SHP77 treated with DMSO at 0.1 percent for 48 hours (cell line): ENCODE data around the gene DHRS2.
"Not testable (repeated sequence)": the region's sequence is repeated elsewhere in the genome, so short reads cannot be mapped to it uniquely, and the experiment has no call there.

Source experiments
- DNase-seq: peaks from one replicate; lab custom pipeline; 2025; lab: John Stamatoyannopoulos, UW

The DHRS2 gene

GRCh38 chr14:23648764-23649460 lies 12.7 kb downstream of the DHRS2 start:
- DNase-seq, result no peak

DNA sequence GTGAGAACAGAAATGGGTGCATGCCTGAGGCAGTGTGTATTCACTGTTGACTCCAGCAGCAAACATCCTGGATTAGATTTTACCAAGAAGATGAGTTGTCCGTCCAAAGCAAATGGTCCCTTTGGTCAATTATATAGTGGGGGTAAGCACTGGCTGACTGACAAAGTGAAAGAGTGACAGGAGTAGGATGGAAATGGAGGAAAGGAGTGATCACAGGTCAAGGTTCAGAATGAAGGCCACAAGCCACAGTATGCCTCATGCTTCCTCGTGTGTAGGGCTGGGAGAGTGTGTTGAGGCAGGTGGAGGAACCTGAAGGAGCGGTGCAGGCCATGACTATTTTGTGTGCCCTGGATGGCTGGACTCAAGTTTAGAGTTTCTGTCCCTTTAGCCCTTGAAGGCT lies 14.3 kb downstream of the DHRS2 start:
- no peak for DNase-seq

- no peak for DNase-seq
Observed at GRCh38 chr14:23653051-23653450, 16.9 kb downstream of the DHRS2 start.

GRCh38 chr14:23654231-23654630 lies 18.1 kb downstream of the DHRS2 start:
- DNase-seq, result no peak

- no peak for DNase-seq
Observed at GRCh38 chr14:23657959-23658470, 21.9 kb downstream of the DHRS2 start.

DNA sequence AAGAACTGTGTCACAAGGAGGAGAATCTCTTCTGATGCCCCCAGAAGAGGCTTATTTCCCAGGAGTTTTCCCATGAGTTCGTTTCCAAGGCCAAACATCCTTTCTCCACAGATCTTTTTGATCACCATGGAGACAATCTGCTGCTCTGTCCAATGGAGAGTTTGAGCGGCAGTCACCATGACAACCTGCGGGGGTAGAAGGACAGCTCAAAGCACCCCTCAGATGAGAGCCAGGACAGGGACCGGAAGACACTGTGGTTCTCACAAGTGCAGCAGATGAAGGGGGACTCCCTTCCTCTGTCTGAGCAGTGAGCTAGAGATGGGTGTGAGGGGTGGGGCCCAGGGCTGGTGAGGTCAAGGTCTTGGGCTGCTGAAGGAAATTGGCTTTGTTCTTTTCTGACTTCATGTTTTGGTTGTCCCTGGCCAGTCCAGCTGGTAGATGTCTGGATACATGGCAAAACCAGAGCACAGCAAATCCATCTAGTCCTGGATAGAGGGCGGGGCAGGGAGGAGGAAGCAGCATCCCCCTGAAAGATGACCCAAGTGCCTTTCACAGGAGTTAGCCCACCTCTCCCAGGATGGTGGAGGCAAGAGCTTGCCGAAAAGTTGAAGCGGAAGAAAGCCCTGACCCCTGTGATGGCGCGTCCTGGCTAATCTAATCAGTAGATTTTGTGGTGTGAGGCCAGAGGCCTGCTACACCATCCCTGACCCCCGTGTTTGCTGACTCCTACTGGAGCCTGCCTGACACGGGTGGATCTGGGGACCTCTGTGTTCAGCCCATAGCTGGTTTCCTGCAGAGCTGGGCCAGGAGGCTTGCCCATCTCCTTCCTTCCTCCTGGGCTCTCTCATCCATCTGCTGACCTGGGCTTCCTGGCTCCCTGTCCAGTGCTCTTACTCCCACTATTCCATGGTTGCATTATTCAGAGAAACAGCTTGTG lies 24.4 kb downstream of the DHRS2 start:
- DNase-seq, result no peak

GRCh38 chr14:23661542-23661941 lies 25.4 kb downstream of the DHRS2 start:
- no peak for DNase-seq

GRCh38 chr14:23663127-23663526 lies 27.0 kb downstream of the DHRS2 start:
- no peak for DNase-seq

DNA sequence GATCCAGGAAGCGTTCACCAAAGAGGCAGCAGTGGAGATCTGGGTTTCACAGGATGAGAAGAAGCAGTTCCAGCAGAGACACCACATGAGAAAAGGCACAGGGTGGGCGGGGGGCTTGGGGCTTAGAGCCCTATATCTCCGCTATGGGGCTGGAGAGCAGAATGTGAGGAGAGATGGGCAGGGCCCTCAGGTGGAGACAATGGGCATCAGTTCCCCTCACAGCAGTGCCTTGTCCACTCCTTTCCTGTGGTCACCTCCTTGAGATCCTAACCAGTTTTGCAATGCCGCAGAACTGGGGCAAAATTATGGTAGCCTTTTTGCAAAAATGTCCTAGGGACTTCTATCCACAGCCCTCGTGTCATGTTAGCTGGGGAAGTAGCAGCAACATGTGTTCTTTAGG lies 27.5 kb downstream of the DHRS2 start:
- no peak for DNase-seq

GRCh38 chr14:23664207-23664885 lies 28.2 kb downstream of the DHRS2 start:
- DNase-seq, result no peak

DNA sequence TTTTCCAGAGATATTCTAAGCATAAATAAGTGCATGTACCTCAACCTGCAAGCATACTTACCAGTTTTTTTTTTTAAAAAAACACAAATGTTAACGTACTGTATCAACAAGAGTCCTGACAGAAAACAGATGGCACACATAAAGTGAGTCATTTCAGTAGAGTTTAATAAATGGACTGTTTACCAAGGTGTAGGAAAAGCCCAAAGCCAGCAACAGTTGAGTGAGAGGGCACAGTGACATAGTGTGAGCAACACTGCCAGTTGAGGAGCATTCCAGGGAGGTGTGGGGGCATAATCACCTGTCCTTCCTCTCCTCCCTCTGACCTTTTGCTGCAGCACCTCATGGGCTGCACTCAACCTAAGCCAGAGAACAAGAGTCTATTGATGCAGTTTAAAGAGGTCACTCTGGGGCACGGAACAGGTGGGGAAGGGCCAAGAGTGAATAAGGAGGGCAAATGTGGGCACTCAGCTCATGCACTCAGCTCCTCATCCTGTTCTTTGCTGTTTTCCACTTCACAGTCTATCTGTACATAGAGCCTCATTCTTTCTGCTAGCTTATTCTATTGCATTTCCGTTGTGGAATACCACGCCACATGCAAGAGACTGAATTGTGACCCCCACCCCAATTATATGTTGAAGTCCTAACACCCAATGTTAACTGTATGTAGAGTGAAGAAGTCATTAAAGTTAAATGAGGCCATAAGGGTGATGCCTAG lies 29.3 kb downstream of the DHRS2 start:
- DNase-seq, result no peak

DNA sequence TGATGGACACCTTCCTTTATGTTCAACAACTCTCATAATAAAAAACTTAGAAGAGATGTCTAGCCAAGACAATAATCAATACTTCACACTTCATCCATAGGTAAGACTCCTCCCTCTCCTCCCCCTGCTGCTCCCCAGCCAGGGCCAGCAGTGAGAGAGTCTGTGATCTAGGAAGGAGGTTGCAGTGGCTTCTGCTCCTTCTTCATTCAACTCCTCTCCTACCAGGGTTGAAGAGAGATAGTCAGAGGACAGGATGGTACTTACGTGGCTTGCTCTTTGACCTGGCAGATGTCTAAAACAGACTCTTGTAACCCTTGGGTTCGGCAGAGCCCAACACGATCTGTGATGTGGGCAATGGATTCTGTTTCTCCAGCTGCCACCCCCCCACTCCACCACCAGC lies 31.0 kb downstream of the DHRS2 start:
- DNase-seq, result no peak

DNA sequence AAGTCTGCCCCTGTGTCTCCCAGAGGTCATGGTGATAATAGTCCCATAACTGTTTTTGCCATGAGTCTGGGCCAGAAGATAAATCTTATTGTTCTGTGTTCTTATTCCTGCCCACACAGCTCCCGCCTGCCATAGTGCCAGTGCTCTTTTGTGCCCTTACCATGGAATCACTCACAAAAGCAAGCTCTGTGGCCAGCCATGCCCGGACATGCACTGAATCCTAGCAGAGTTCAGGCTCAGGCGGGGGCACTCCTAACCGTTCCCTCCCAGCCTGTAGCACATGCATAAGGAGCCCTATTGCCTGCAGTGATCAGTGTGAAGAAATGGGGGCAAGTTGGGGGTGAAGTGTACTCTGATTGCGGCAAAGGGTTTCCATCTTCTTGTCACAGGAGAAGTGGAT lies 33.3 kb downstream of the DHRS2 start:
- DNase-seq, result no peak

DNA sequence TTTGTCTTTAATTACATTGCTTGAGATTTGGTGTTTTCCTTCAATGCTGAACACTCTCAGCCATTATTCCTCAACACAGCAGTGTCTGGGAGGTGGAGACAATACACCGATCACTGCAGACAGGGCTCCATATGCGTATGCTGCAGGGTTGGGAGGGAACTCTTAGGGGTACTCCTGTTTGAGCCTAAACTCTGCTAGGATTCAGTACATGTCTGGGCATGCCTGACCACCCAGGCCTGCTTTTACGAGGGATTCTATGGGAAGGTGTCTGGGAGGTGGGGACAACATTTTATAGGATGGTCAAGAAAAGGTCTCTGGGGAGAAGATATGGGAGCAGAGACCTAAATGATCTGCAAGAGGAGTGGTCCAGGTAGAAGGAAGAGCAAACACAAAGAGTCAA lies 34.3 kb downstream of the DHRS2 start:
- DNase-seq, result no peak

DNA sequence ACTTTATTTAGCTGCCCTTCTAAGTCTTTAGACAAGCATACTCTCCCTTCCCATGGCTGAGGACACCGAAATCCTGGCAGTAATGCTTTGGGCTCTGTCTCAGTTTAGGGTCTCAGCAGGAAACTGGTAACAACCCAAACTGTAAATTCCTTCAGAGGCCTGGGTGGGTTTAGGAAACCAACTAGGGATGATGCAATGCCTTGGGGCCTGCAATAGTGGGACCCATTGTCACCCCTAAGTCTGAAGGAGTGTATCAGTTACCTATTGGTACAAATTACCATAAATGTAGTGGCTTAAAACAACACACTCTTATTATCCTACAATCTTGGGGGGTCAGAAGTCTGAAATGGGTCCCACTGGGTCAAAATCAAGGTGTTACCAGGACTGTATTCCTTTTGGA lies 36.0 kb downstream of the DHRS2 start:
- DNase-seq, result no peak

DNA sequence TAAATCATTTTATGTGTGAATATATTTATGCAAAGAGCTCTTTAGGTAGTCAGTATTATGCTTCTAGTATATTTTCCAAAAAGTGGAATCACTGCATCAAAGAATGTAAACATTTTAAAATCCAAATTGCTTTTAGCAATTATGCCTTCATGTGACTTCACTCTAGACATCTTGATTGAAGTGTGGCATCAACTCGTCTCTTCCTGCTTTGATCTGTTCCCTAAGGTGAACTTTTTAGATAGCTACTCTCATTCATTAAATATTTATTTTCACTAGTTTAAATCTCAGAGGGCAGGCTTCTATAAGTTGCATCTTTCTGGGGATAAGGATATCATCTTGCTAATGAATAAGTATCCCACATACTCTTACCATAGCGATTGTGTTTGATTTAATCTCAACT lies 39.2 kb downstream of the DHRS2 start:
- no peak for DNase-seq

- no peak for DNase-seq
Observed at GRCh38 chr14:23675906-23676305, 39.7 kb downstream of the DHRS2 start.

GRCh38 chr14:23681337-23681736 lies 45.2 kb downstream of the DHRS2 start:
- DNase-seq, result no peak

- not testable (repeated sequence) for DNase-seq
Observed at GRCh38 chr14:23689709-23690514, 53.7 kb downstream of the DHRS2 start.

- no peak for DNase-seq
Observed at GRCh38 chr14:23692416-23692815, 56.3 kb downstream of the DHRS2 start.

DNA sequence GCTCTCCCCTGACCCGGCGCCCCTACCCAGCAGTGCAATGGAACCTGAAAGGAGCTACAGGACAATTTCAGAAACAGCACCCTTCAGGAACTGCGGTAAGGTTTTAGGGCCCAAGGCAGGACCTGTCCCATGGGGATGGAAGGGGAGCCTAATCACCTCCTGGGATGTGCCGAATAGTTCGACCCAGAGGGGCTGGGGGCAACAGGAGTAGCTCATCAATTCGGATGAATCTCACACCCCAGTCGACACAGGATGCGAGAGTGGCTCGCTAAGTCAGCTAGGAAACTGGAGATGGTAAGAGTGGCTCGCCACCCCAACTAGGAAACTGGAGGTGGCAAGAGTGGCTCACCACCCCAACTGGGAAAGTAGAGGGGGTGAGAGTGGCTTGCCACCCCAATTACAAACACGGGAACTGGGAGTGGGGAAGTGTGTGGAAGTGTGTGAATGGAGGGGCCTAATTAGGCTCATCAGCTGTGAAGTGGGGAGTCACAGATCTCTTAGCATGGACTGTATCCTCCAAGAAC lies 57.1 kb downstream of the DHRS2 start:
- no peak for DNase-seq
